H9 (cell line): Measurements from ENCODE around the gene CYP27A1. TPM values are rescaled to one million over a fixed set of nuclear protein-coding genes. Genes with fewer than 3 reads are reported as not detected.

Experiments used
- DNase-seq: peaks from one replicate; pipeline ENCODE4 v3.0.0-alpha.2; 2017
- H2AFZ ChIP-seq: one replicate; pipeline ENCODE4 v1.6.1; 2013; ENCODE audit warnings: mild to moderate bottlenecking, low read length, control low read depth, moderate library complexity
- H2AK5ac ChIP-seq: 2 replicates; pipeline ENCODE4 v1.6.1; 2013; ENCODE audit warnings: low read length, control low read depth, mixed read lengths; ENCODE audit not compliant: insufficient read length
- H2BK120ac ChIP-seq: one replicate; pipeline ENCODE4 v1.6.1; 2013; ENCODE audit warnings: low read depth, mild to moderate bottlenecking, low read length, control low read depth, inconsistent platforms; ENCODE audit not compliant: poor library complexity, severe bottlenecking
- H2BK12ac ChIP-seq: 2 replicates; pipeline ENCODE4 v1.6.1; 2013; ENCODE audit warnings: low read length, control low read depth, mixed read lengths, low read depth; ENCODE audit not compliant: insufficient read length
- H2BK15ac ChIP-seq: 2 replicates; pipeline ENCODE4 v1.6.1; 2013; ENCODE audit warnings: low read depth, low read length, control low read depth
- H2BK20ac ChIP-seq: one replicate; pipeline ENCODE4 v1.6.1; 2013; ENCODE audit warnings: low read depth, mild to moderate bottlenecking, low read length, control low read depth, inconsistent platforms; ENCODE audit not compliant: poor library complexity, severe bottlenecking
- H2BK5ac ChIP-seq: 2 replicates; pipeline ENCODE4 v1.6.1; 2013; ENCODE audit warnings: low read length, control low read depth, mixed read lengths; ENCODE audit not compliant: insufficient read length
- H3K14ac ChIP-seq: 2 replicates; pipeline ENCODE4 v1.6.1; 2013; ENCODE audit warnings: low read length, control low read depth; ENCODE audit not compliant: insufficient read depth
- H3K18ac ChIP-seq: 2 replicates; pipeline ENCODE4 v1.6.1; 2013; ENCODE audit warnings: low read depth, mild to moderate bottlenecking, mixed read lengths, low read length, control low read depth; ENCODE audit not compliant: insufficient read length
- H3K23ac ChIP-seq: 2 replicates; pipeline ENCODE4 v1.6.1; 2013; ENCODE audit warnings: low read length, control low read depth, mixed read lengths, low read depth; ENCODE audit not compliant: insufficient read length
- H3K23me2 ChIP-seq: 2 replicates; pipeline ENCODE4 v1.6.1; 2013; ENCODE audit warnings: low read depth, mild to moderate bottlenecking, mixed read lengths, low read length, control low read depth; ENCODE audit not compliant: insufficient read length, poor library complexity, severe bottlenecking
- H3K27ac ChIP-seq: 2 replicates; pipeline ENCODE4 v1.5.1; 2013; ENCODE audit warnings: low read length, control low read depth, mixed read lengths, low read depth; ENCODE audit not compliant: insufficient read length
- H3K27me3 ChIP-seq: 2 replicates; pipeline ENCODE4 v1.6.1; 2013; ENCODE audit warnings: low read length, control low read depth, inconsistent platforms; ENCODE audit not compliant: insufficient read depth
- H3K4ac ChIP-seq: 2 replicates; pipeline ENCODE4 v1.6.1; 2013; ENCODE audit warnings: low read depth, mild to moderate bottlenecking, control low read depth, inconsistent platforms, low read length, moderate library complexity
- H3K4me1 ChIP-seq: 2 replicates; pipeline ENCODE4 v1.6.1; 2013; ENCODE audit warnings: low read length, control low read depth, inconsistent platforms; ENCODE audit not compliant: insufficient read depth
- H3K4me2 ChIP-seq: 2 replicates; pipeline ENCODE4 v1.6.1; 2013; ENCODE audit warnings: low read length, control low read depth, mixed read lengths; ENCODE audit not compliant: insufficient read length, insufficient read depth
- H3K56ac ChIP-seq: 2 replicates; pipeline ENCODE4 v1.6.1; 2013; ENCODE audit warnings: low read depth, mild to moderate bottlenecking, mixed read lengths, low read length, control low read depth; ENCODE audit not compliant: insufficient read length
- H3K79me1 ChIP-seq: 2 replicates; pipeline ENCODE4 v1.6.1; 2013; ENCODE audit warnings: low read depth, mild to moderate bottlenecking, moderate library complexity, low read length, control low read depth, inconsistent platforms; ENCODE audit not compliant: insufficient read depth, poor library complexity, severe bottlenecking
- H3K79me2 ChIP-seq: 2 replicates; pipeline ENCODE4 v1.6.1; 2013; ENCODE audit warnings: low read length, control low read depth, inconsistent platforms; ENCODE audit not compliant: insufficient read depth
- H3K9ac ChIP-seq: 2 replicates; pipeline ENCODE4 v1.6.1; 2013; ENCODE audit warnings: low read length, control low read depth, mixed read lengths; ENCODE audit not compliant: insufficient read length; ENCODE audit errors: extremely low read depth
- H3K9me3 ChIP-seq: one replicate; pipeline ENCODE4 v1.6.1; 2013; ENCODE audit warnings: low read depth, low read length, inconsistent platforms; ENCODE audit not compliant: control insufficient read depth
- H3T11ph ChIP-seq: one replicate; pipeline ENCODE4 v1.6.1; 2013; ENCODE audit warnings: mild to moderate bottlenecking, low read length, control low read depth, inconsistent platforms
- H4K20me1 ChIP-seq: one replicate; pipeline ENCODE4 v1.6.1; 2013; ENCODE audit not compliant: control insufficient read depth, insufficient read length, insufficient read depth
- H4K5ac ChIP-seq: 2 replicates; pipeline ENCODE4 v1.6.1; 2013; ENCODE audit warnings: low read depth, mild to moderate bottlenecking, mixed read lengths, low read length, control low read depth; ENCODE audit not compliant: insufficient read length
- H4K8ac ChIP-seq: replicated peaks from 2 replicates; pipeline ENCODE4 v1.6.1; 2013; ENCODE audit warnings: low read length, control low read depth, mixed read lengths, low read depth; ENCODE audit not compliant: insufficient read length
- H4K91ac ChIP-seq: 2 replicates; pipeline ENCODE4 v1.6.1; 2013; ENCODE audit warnings: low read depth, mild to moderate bottlenecking, moderate library complexity, mixed read lengths, low read length, control low read depth; ENCODE audit not compliant: insufficient read length
- H3K27ac Mint-ChIP-seq, 3 experiments: 2 replicates in 2 of 3; 3 replicates in 1 of 3; pipeline ENCODE4 v1.8.0; 2020 to 2021; ENCODE audit warnings: mixed read lengths in 3 of 3, mild to moderate bottlenecking in 1 of 3, moderate library complexity in 1 of 3
- H3K27me3 Mint-ChIP-seq: 2 replicates; pipeline ENCODE4 v1.8.0; 2021; ENCODE audit warnings: low read depth, mild to moderate bottlenecking, moderate library complexity, mixed read lengths
- H3K36me3 Mint-ChIP-seq, 3 experiments: 2 replicates in 2 of 3; 3 replicates in 1 of 3; pipeline ENCODE4 v1.8.0; 2020 to 2021; ENCODE audit warnings: low read depth in 3 of 3, mixed read lengths in 3 of 3; ENCODE audit not compliant: insufficient read depth in 1 of 3
- H3K4me1 Mint-ChIP-seq, 2 experiments: 2 replicates each; pipeline ENCODE4 v1.8.0; 2020; ENCODE audit warnings: mixed read lengths in 2 of 2
- H3K4me3 Mint-ChIP-seq, 2 experiments: 2 replicates in 1 of 2; 3 replicates in 1 of 2; pipeline ENCODE4 v1.8.0; 2020 to 2021; ENCODE audit warnings: mild to moderate bottlenecking in 2 of 2, mixed read lengths in 2 of 2, moderate library complexity in 1 of 2
- H3K9me3 Mint-ChIP-seq, 2 experiments: 2 replicates in 1 of 2; 3 replicates in 1 of 2; pipeline ENCODE4 v1.8.0; 2020; ENCODE audit warnings: mild to moderate bottlenecking in 2 of 2, mixed read lengths in 2 of 2, moderate library complexity in 1 of 2
- WGBS: extraction: QIAGEN DNeasy Blood & Tissue Kit; methylation state at CpG from one replicate; pipeline ENCODE4 v1.1.7; 2013; ENCODE audit warnings: missing lambda C conversion rate, low lambda C conversion rate, mixed read lengths; ENCODE audit not compliant: insufficient read length; ENCODE audit errors: extremely low coverage; 5-methylcytosine and 5-hydroxymethylcytosine counted together
- total RNA-seq: library from RNA; stranded (reverse); gene quantifications from 2 replicates; pipeline ENCODE4 v1.2.1, GENCODE V29; 2021
- TF ChIP-seq, protein P1 (sequence below): fragments of 200-600 bp; sonication (generic); conservative IDR thresholded peaks from 3 replicates; pipeline ENCODE4 v1.8.0; 2021; ENCODE audit warnings: antibody characterized with exemption, mild to moderate bottlenecking

Gene CYP27A1
- total RNA-seq, 1 experiment from 2014 or later = 3.1 TPM

DNA sequence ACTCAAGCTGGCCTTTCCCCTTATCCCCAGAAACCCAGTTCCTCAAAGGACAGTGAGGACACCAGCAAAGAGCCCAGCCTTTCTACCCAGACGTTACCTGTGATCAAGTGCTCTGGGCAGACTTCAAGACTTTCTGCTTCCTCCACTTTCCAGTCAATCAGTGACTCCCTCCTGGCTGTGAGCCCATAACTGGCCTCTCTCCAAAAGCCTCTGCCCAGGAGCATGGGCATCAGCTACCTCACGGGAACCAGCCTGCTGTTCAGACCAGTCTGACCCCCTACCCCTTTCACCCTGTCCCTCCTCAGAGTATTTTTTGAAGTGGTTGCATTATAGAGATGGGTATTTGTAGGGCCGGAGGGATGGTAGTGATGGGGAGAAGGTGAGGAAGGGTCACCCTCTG is 27.7 kb upstream of the CYP27A1 start:
- H3K27ac Mint-ChIP-seq = no peak overlapping the region
- Histone ChIP-seq H3K9me3 (no peaks in the 10 kb centered on the region), H2BK15ac (no peak overlapping the region), H2AK5ac (no peak overlapping the region), H3T11ph (no peak overlapping the region), H3K79me1 (no peaks in the 10 kb centered on the region), H4K91ac (no peak overlapping the region), H3K56ac (no peak overlapping the region), H4K20me1 (no peaks in the 10 kb centered on the region), H3K14ac (no peak overlapping the region), H2BK120ac (no peak overlapping the region), H3K9ac (no peak overlapping the region), H4K8ac (no peak overlapping the region), H3K27me3 (no peaks in the 10 kb centered on the region), H2BK20ac (no peak overlapping the region), H3K23ac (no peak overlapping the region), H2AFZ (no peak overlapping the region), H3K4ac (no peak overlapping the region), H3K23me2 (no peaks in the 10 kb centered on the region), H3K18ac (no peak overlapping the region), H3K4me2 (no peak overlapping the region), H4K5ac (no peak overlapping the region), H3K4me1 (no peaks in the 10 kb centered on the region), H3K27ac (no peak overlapping the region), H2BK5ac (no peak overlapping the region), H3K79me2 (no peaks in the 10 kb centered on the region), H2BK12ac (no peak overlapping the region)
- TF ChIP-seq, protein P1, sequence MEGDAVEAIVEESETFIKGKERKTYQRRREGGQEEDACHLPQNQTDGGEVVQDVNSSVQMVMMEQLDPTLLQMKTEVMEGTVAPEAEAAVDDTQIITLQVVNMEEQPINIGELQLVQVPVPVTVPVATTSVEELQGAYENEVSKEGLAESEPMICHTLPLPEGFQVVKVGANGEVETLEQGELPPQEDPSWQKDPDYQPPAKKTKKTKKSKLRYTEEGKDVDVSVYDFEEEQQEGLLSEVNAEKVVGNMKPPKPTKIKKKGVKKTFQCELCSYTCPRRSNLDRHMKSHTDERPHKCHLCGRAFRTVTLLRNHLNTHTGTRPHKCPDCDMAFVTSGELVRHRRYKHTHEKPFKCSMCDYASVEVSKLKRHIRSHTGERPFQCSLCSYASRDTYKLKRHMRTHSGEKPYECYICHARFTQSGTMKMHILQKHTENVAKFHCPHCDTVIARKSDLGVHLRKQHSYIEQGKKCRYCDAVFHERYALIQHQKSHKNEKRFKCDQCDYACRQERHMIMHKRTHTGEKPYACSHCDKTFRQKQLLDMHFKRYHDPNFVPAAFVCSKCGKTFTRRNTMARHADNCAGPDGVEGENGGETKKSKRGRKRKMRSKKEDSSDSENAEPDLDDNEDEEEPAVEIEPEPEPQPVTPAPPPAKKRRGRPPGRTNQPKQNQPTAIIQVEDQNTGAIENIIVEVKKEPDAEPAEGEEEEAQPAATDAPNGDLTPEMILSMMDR = no peak
- peaks cover 36 to 88% (median 58%) of the 10 kb centered on the region in 3 experiments for H3K36me3 Mint-ChIP-seq
- no peaks in the 10 kb centered on the region for H3K9me3 Mint-ChIP-seq
- H3K4me1 Mint-ChIP-seq = no peaks in the 10 kb centered on the region
- no CpG with 5 or more reads among the region's 3 CpGs for WGBS
- no peak overlapping the region for H3K4me3 Mint-ChIP-seq
- DNase-seq = no peak
- H3K27me3 Mint-ChIP-seq = no peaks in the 10 kb centered on the region
